IMR-90 (cell line): ENCODE results near the gene CRACR2B. TPM values are rescaled to one million over a fixed set of nuclear protein-coding genes. Genes with fewer than 3 reads are reported as not detected.

Source experiments
- ATAC-seq: fragments of 200-7000 bp; cut with Tn5 transposase; 2 replicates; pipeline ENCODE4 v1.9.1; 2020; ENCODE audit warnings: low read depth, mild to moderate bottlenecking, moderate library complexity
- BruUV-seq: library from RNA; stranded (reverse); fragments of 400-500 nt; replicated peaks from 2 replicates; lab custom pipeline; 2021; lab: Mats Ljungman, UMichigan
- CTCF ChIA-PET: fragments of 300-600 bp; formaldehyde crosslinking; extraction: SDS; loops from one replicate; lab custom pipeline; 2021; ENCODE audit warnings: antibody characterized with exemption; lab: Yijun Ruan, JAX
- POLR2A ChIA-PET: fragments of 300-600 bp; sonication (Branson Sonifier 250); formaldehyde crosslinking; loops from one replicate; lab custom pipeline; 2022; ENCODE audit warnings: antibody characterized with exemption; ENCODE audit not compliant: unreplicated experiment; lab: Charles Lee
- DNase-seq: peaks from one replicate; pipeline ENCODE4 v3.0.0; 2013
- H2AFZ ChIP-seq: replicated peaks from 2 replicates; pipeline ENCODE3; 2013; ENCODE audit warnings: low read length, mild to moderate bottlenecking; ENCODE audit not compliant: poor library complexity
- H2AK5ac ChIP-seq: 2 replicates; pipeline ENCODE4 v1.6.1; 2013; ENCODE audit warnings: low read depth, low read length, inconsistent platforms
- H2AK9ac ChIP-seq: replicated peaks from 2 replicates; pipeline ENCODE3; 2013; ENCODE audit warnings: mild to moderate bottlenecking, low read depth, low read length, moderate library complexity; ENCODE audit not compliant: poor library complexity
- H2BK120ac ChIP-seq: 2 replicates; pipeline ENCODE4 v1.6.1; 2013; ENCODE audit warnings: low read depth, low read length, inconsistent platforms
- H2BK15ac ChIP-seq: 3 replicates; pipeline ENCODE4 v1.6.1; 2013; ENCODE audit warnings: low read depth, low read length, inconsistent platforms
- H2BK20ac ChIP-seq: 2 replicates; pipeline ENCODE4 v1.6.1; 2013; ENCODE audit warnings: low read depth, mild to moderate bottlenecking, inconsistent platforms, low read length, moderate library complexity
- H2BK5ac ChIP-seq: 2 replicates; pipeline ENCODE4 v1.6.1; 2013; ENCODE audit warnings: mild to moderate bottlenecking, low read depth, low read length, inconsistent platforms; ENCODE audit not compliant: poor library complexity, severe bottlenecking
- H3K14ac ChIP-seq: replicated peaks from 2 replicates; pipeline ENCODE4 v1.6.1; 2013; ENCODE audit warnings: low read depth, low read length, inconsistent platforms
- H3K18ac ChIP-seq: 2 replicates; pipeline ENCODE4 v1.6.1; 2013; ENCODE audit warnings: low read depth, low read length, control low read depth
- H3K23ac ChIP-seq: 2 replicates; pipeline ENCODE4 v1.6.1; 2013; ENCODE audit warnings: low read depth, low read length, inconsistent platforms
- H3K27ac ChIP-seq: 2 replicates; pipeline ENCODE4 v1.5.1; 2013; ENCODE audit warnings: mild to moderate bottlenecking, control low read depth, low read length; ENCODE audit not compliant: insufficient read depth
- H3K27me3 ChIP-seq: 2 replicates; pipeline ENCODE4 v1.6.1; 2013; ENCODE audit warnings: low read length; ENCODE audit not compliant: control insufficient read depth, insufficient read depth
- H3K36me3 ChIP-seq: 2 replicates; pipeline ENCODE4 v1.6.1; 2013; ENCODE audit warnings: low read length, mixed read lengths; ENCODE audit not compliant: control insufficient read depth, insufficient read depth
- H3K4ac ChIP-seq: 2 replicates; pipeline ENCODE4 v1.6.1; 2013; ENCODE audit warnings: low read depth, low read length, inconsistent platforms
- H3K4me1 ChIP-seq: 2 replicates; pipeline ENCODE4 v1.6.1; 2013; ENCODE audit warnings: low read length, mixed read lengths; ENCODE audit not compliant: control insufficient read depth, insufficient read depth
- H3K4me2 ChIP-seq: 2 replicates; pipeline ENCODE4 v1.6.1; 2013; ENCODE audit warnings: low read depth, mild to moderate bottlenecking, control low read depth, low read length, moderate library complexity
- H3K4me3 ChIP-seq: 2 replicates; pipeline ENCODE4 v1.5.1; 2013; ENCODE audit warnings: low read depth, mild to moderate bottlenecking, control low read depth, low read length, moderate library complexity; ENCODE audit not compliant: insufficient read depth
- H3K56ac ChIP-seq: 2 replicates; pipeline ENCODE4 v1.6.1; 2013; ENCODE audit warnings: low read length, inconsistent platforms; ENCODE audit not compliant: insufficient read depth; ENCODE audit errors: extremely low read depth
- H3K79me1 ChIP-seq, 2 experiments: 2 replicates each; pipeline ENCODE4 v1.6.1; 2013; ENCODE audit warnings: low read length in 2 of 2, inconsistent platforms in 1 of 2, low read depth in 1 of 2
- H3K9ac ChIP-seq: 2 replicates; pipeline ENCODE4 v1.6.1; 2013; ENCODE audit warnings: low read depth, low read length, control low read depth
- H3K9me1 ChIP-seq: 2 replicates; pipeline ENCODE4 v1.6.1; 2013; ENCODE audit warnings: low read length, inconsistent platforms; ENCODE audit not compliant: insufficient read depth
- H3K9me3 ChIP-seq: 2 replicates; pipeline ENCODE4 v1.6.1; 2013; ENCODE audit warnings: low read length; ENCODE audit not compliant: control insufficient read depth, insufficient read depth
- H4K20me1 ChIP-seq: 2 replicates; pipeline ENCODE4 v1.6.1; 2013; ENCODE audit warnings: low read length, inconsistent platforms; ENCODE audit not compliant: insufficient read depth
- H4K5ac ChIP-seq: 2 replicates; pipeline ENCODE4 v1.6.1; 2013; ENCODE audit warnings: mild to moderate bottlenecking, low read depth, low read length, control low read depth
- H4K8ac ChIP-seq, 2 experiments: 2 replicates each; pipeline ENCODE4 v1.6.1; 2013; ENCODE audit warnings: low read depth in 2 of 2, low read length in 2 of 2, control low read depth in 1 of 2, inconsistent platforms in 1 of 2
- H4K91ac ChIP-seq: 2 replicates; pipeline ENCODE4 v1.6.1; 2013; ENCODE audit warnings: low read depth, low read length, inconsistent platforms; ENCODE audit not compliant: insufficient read depth
- CEBPB ChIP-seq: IDR thresholded peaks from 2 replicates; pipeline ENCODE4 v1.6.1; 2012; ENCODE audit warnings: low read depth, low read length, improper control_type of control experiment
- CHD1 ChIP-seq: IDR thresholded peaks from 2 replicates; pipeline ENCODE4 v1.6.1; 2012; ENCODE audit warnings: low read depth, low read length, improper control_type of control experiment
- MXI1 ChIP-seq: IDR thresholded peaks from 2 replicates; pipeline ENCODE4 v1.6.1; 2012; ENCODE audit warnings: low read depth, mild to moderate bottlenecking, low read length, moderate library complexity, borderline replicate concordance
- POLR2A ChIP-seq: IDR thresholded peaks from 2 replicates; pipeline ENCODE4 v1.6.1; 2012; ENCODE audit warnings: mild to moderate bottlenecking, low read depth, low read length
- RAD21 ChIP-seq: IDR thresholded peaks from 2 replicates; pipeline ENCODE4 v1.6.1; 2012; ENCODE audit warnings: low read length, improper control_type of control experiment
- RCOR1 ChIP-seq: IDR thresholded peaks from 2 replicates; pipeline ENCODE4 v1.6.1; 2012; ENCODE audit warnings: mild to moderate bottlenecking, low read length, improper control_type of control experiment; ENCODE audit not compliant: insufficient replicate concordance
- SMC3 ChIP-seq: fragments of 150-350 bp; IDR thresholded peaks from 2 replicates; pipeline ENCODE4 v1.6.1; 2016; ENCODE audit warnings: low read depth, mild to moderate bottlenecking, antibody characterized with exemption, low read length, moderate library complexity
- WGBS, 2 experiments: methylation state at CpG; one replicate each; pipeline versions ENCODE4 v1.1.5 to v1.1.7; 2013; ENCODE audit warnings: missing lambda C conversion rate in 2 of 2; ENCODE audit not compliant: insufficient read length in 1 of 2; ENCODE audit errors: extremely low coverage in 2 of 2; 5-methylcytosine and 5-hydroxymethylcytosine counted together
- dilution Hi-C: fragments of 300-500 bp; cut with HindIII; formaldehyde crosslinking; loops from one replicate; pipeline ENCODE4 v1.14.3; 2018; ENCODE audit warnings: low sequenced_read_pairs; ENCODE audit not compliant: unreplicated experiment
- in situ Hi-C: fragments of 300-500 bp; cut with MboI; formaldehyde crosslinking; loops from 3 replicates; pipeline ENCODE4 v1.14.3; 2019; ENCODE audit warnings: low sequenced_read_pairs, inconsistent platforms, mixed read lengths
- intact Hi-C: fragments of 100-400 bp; cut with micrococcal nuclease; formaldehyde crosslinking; loops from 2 replicates; pipeline ENCODE4 v1.10.0; 2022
- polyA plus RNA-seq, 3 experiments: library from polyadenylated mRNA; depleted of rRNA; stranded (reverse); fragments of >200 nt; gene quantifications; 2 replicates each; pipeline ENCODE4 v1.2.3, GENCODE V29; 2012; ENCODE audit warnings: low replicate concordance in 1 of 3
- total RNA-seq: library from RNA; depleted of rRNA; stranded (reverse); fragments of >200 nt; gene quantifications from 2 replicates; pipeline ENCODE4 v1.2.3, GENCODE V29; 2012
- TF ChIP-seq, protein P1 (sequence below): fragments of 150-350 bp; IDR thresholded peaks from 2 replicates; pipeline ENCODE4 v1.6.1; 2016; ENCODE audit warnings: low read depth, mild to moderate bottlenecking, low read length, moderate library complexity, borderline replicate concordance
- TF ChIP-seq, protein P2 (sequence below): fragments of 150-350 bp; IDR thresholded peaks from 2 replicates; pipeline ENCODE4 v1.6.1; 2017; ENCODE audit warnings: mild to moderate bottlenecking, antibody characterized with exemption, low read length, low read depth

The CRACR2B gene
- total and polyA plus RNA-seq, 2 of the 4 experiments (the other 2 are of a cell fraction): 0.54 to 2.5 TPM

DNA sequence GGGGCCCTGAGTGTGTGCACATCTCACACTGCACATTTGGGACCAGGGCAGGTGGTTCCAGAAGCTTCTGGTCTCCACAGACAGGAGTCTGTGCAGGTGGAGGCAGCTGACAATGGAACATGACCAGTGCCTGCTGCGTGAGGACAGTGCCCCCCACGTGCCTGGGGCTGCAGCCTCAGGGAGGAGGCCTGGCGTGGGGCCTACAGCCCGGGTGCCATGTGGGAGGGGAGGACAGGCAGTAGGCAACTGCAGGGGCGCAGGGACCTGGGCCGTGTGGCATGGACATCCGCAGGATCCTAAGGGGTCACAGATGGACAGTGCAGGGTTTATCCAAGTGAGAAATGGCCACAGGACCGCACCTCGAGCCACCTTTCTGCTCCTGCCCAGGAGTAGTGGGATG, 43.8 kb downstream of the CRACR2B start:
- BruUV-seq: no TSS peak
- dilution Hi-C loops (no loop called here), in situ Hi-C loops (no loop called here), intact Hi-C loops (no loop called here)
- Histone ChIP-seq H2BK5ac (no peak overlapping the region), H3K4me3 (no peak overlapping the region), H3K9me1 (peaks cover 3% of the 10 kb centered on the region; the same call in 1 of the 2 replicates), H2AK5ac (no peak overlapping the region), H2AK9ac (no peak overlapping the region), H3K23ac (no peak overlapping the region), H3K4me1 (no peaks in the 10 kb centered on the region; the same call in 1 of the 2 replicates), H4K5ac (no peak overlapping the region), H2BK120ac (no peak overlapping the region), H3K9me3 (no peaks in the 10 kb centered on the region), H4K91ac (no peak overlapping the region), H3K4ac (no peak overlapping the region), H3K4me2 (no peak overlapping the region), H3K27me3 (no peaks in the 10 kb centered on the region), H3K79me1 (peaks cover 3 to 6% of the 10 kb centered on the region in 2 experiments; a peak in 1 of 4 replicates), H3K18ac (no peak overlapping the region), H3K56ac (no peak overlapping the region), H2AFZ (no peak overlapping the region), H3K27ac (no peak overlapping the region), H3K9ac (no peak overlapping the region), H4K8ac (no peak overlapping the region), H2BK20ac (no peak overlapping the region), H4K20me1 (peaks cover 22% of the 10 kb centered on the region), H3K36me3 (peaks cover 12% of the 10 kb centered on the region; the same call in 1 of the 2 replicates), H2BK15ac (no peak overlapping the region), H3K14ac (no peak overlapping the region)
- POLR2A ChIA-PET: no interaction called here
- 91% methylated on average over 4 of the region's 9 CpGs; no CpG with 5 or more reads in 1 of the 2 experiments for WGBS, 2 experiments
- CTCF ChIA-PET: no interaction called here
- DNase-seq: no peak
- TF ChIP-seq CHD1 (no peak), MXI1 (no peak), RCOR1 (no peak), SMC3 (no peak), RAD21 (no peak), POLR2A (no peak), CEBPB (no peak)
- TF ChIP-seq, protein P1, sequence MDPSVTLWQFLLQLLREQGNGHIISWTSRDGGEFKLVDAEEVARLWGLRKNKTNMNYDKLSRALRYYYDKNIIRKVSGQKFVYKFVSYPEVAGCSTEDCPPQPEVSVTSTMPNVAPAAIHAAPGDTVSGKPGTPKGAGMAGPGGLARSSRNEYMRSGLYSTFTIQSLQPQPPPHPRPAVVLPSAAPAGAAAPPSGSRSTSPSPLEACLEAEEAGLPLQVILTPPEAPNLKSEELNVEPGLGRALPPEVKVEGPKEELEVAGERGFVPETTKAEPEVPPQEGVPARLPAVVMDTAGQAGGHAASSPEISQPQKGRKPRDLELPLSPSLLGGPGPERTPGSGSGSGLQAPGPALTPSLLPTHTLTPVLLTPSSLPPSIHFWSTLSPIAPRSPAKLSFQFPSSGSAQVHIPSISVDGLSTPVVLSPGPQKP: no peak
- TF ChIP-seq, protein P2, sequence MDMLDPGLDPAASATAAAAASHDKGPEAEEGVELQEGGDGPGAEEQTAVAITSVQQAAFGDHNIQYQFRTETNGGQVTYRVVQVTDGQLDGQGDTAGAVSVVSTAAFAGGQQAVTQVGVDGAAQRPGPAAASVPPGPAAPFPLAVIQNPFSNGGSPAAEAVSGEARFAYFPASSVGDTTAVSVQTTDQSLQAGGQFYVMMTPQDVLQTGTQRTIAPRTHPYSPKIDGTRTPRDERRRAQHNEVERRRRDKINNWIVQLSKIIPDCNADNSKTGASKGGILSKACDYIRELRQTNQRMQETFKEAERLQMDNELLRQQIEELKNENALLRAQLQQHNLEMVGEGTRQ: no peak
- no peak for ATAC-seq
